Measurements from ENCODE around the gene WDPCP. TPM values are rescaled to one million over a fixed set of nuclear protein-coding genes. Genes with fewer than 3 reads are reported as not detected.
"Not testable (repeated sequence)": the region's sequence is repeated elsewhere in the genome, so short reads cannot be mapped to it uniquely, and the experiment has no call there.

Gene WDPCP
- total RNA-seq, 1 donor from 2014 or later: 30.7 TPM

DNA sequence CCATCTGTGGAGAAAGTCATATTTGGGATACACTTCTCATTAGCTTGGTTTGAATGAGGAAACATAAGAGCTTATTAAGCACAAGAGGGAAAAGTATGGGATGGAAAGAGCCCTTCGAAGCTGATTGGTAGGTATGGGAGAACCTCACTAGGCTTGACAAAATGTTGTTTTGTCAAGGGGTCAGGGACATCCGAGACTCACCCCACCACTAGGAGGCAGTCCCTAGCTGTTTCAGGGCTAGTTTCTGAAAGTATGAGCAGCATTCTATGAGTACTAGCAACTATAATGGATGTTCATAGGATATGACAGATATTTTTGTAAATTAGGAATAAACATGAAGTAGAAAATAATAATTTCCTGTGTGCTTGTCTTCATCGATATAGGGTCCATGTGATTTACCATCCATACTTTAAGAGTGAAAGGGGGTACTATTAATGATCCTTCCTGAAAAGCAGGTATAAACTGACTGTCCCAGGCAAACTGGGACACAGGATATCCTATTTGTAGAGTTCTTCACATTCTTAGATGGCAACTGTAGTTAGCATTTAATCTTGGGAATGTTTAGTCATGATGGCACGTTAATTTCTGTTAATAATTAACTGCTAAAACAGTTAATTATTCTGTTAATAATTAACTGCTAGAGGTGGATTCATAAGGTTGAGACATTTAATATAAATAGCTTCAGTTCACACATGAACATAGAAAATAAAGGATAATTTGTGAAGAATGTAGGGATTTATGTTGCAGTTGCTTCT is 509.2 kb downstream of the WDPCP start:
- DNase-seq (ENCODE audit: low spot score in 2 of 2, unreplicated experiment in 2 of 2): no peak
- Mint-ChIP-seq H3K27me3 (ENCODE audit: low read depth) (peaks cover 12% of the 10 kb centered on the region), H3K4me1 (no peaks in the 10 kb centered on the region), H3K9me3 (no peaks in the 10 kb centered on the region), H3K27ac (no peak overlapping the region), H3K36me3 (peaks cover 1% of the 10 kb centered on the region), H3K4me3 (no peak overlapping the region)
- TF ChIP-seq CTCF (IDR thresholded peaks at IDR 0.05; ENCODE audit: unreplicated experiment): no peak

GRCh38 chr2:63074399-63074798 is 513.9 kb downstream of the WDPCP start:
- not testable (repeated sequence) for H3K27ac Mint-ChIP-seq; H3K4me3 Mint-ChIP-seq; H3K4me1 Mint-ChIP-seq; H3K9me3 Mint-ChIP-seq; H3K36me3 Mint-ChIP-seq; DNase-seq (ENCODE audit: low spot score in 2 of 2, unreplicated experiment in 2 of 2)
- peaks cover 18% of the 10 kb centered on the region for H3K27me3 Mint-ChIP-seq (ENCODE audit: low read depth)

DNA sequence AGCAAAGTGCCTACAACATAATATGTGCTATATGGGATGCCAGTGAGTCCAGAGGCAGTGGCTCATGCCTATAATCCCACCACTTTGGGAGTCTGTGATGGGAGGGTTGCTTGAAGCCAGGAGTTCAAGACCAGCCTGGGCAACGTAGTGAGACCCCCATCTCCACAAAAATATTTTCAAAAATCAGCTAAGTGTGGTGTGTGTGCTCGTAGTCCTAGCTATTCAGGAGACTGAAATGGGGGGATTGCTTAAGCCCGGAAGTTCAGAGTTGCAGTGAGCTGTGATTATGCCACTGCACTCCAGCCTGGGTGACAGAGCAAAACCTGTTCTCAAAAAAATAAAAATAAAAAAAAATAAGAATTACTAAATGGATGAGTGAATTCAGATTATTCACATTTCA is 514.3 kb downstream of the WDPCP start:
- Mint-ChIP-seq H3K36me3 (no peaks in the 10 kb centered on the region), H3K27ac (no peak overlapping the region), H3K4me3 (no peak overlapping the region), H3K4me1 (no peaks in the 10 kb centered on the region), H3K9me3 (no peaks in the 10 kb centered on the region), H3K27me3 (ENCODE audit: low read depth) (peaks cover 22% of the 10 kb centered on the region)
- no peak for DNase-seq (ENCODE audit: low spot score in 2 of 2, unreplicated experiment in 2 of 2)
- no peak for TF ChIP-seq CTCF (IDR thresholded peaks at IDR 0.05; ENCODE audit: unreplicated experiment)

GRCh38 chr2:63071664-63072063 is 516.6 kb downstream of the WDPCP start:
- TF ChIP-seq CTCF (IDR thresholded peaks at IDR 0.05; ENCODE audit: unreplicated experiment): no peak
- no peak for DNase-seq (ENCODE audit: low spot score in 2 of 2, unreplicated experiment in 2 of 2)
- no peaks in the 10 kb centered on the region for H3K36me3 Mint-ChIP-seq
- H3K4me1 Mint-ChIP-seq: no peaks in the 10 kb centered on the region
- H3K27me3 Mint-ChIP-seq (ENCODE audit: low read depth): peaks cover 39% of the 10 kb centered on the region
- no peak overlapping the region for H3K4me3 Mint-ChIP-seq
- H3K27ac Mint-ChIP-seq: no peak overlapping the region
- no peaks in the 10 kb centered on the region for H3K9me3 Mint-ChIP-seq

Other genes starting within 250 kb of the WDPCP start
- 134 to 140 TPM (median 136 TPM) in 3 replicates for gene MDH1, start 486 bp upstream of the WDPCP start, total RNA-seq

All from mesothelial cell of epicardium (in vitro differentiated cells).